Epidermal melanocyte (primary cell): ENCODE measurements around the gene PAFAH1B1.
A peak's percentile ranks its signal among the peaks of the same experiment; 100 is the strongest.
"Not testable (repeated sequence)": the region's sequence is repeated elsewhere in the genome, so short reads cannot be mapped to it uniquely, and the experiment has no call there.

ENCODE experiments used
- DNase-seq: peaks from one replicate; pipeline ENCODE4 v3.0.0; 2011; ENCODE audit warnings: low spot score; ENCODE audit not compliant: insufficient read length

PAFAH1B1 gene

GRCh38 chr17:2635675-2636074 is 42.2 kb downstream of the PAFAH1B1 start:
- DNase-seq = no peak

GRCh38 chr17:2636169-2636930 is 42.9 kb downstream of the PAFAH1B1 start:
- no peak for DNase-seq

- DNase-seq = no peak
Measured at GRCh38 chr17:2637422-2637821, 44.0 kb downstream of the PAFAH1B1 start.

- DNase-seq = no peak
Measured at GRCh38 chr17:2644971-2645370, 51.5 kb downstream of the PAFAH1B1 start.

GRCh38 chr17:2647957-2648356 is 54.5 kb downstream of the PAFAH1B1 start:
- no peak for DNase-seq

GRCh38 chr17:2649191-2649590 is 55.7 kb downstream of the PAFAH1B1 start:
- DNase-seq = no peak

GRCh38 chr17:2652911-2653310 is 59.5 kb downstream of the PAFAH1B1 start:
- DNase-seq = not testable (repeated sequence)

GRCh38 chr17:2655546-2655945 is 62.1 kb downstream of the PAFAH1B1 start:
- no peak for DNase-seq

- no peak for DNase-seq
Measured at GRCh38 chr17:2656283-2656682, 62.8 kb downstream of the PAFAH1B1 start.

- not testable (repeated sequence) for DNase-seq
Measured at GRCh38 chr17:2659337-2659736, 65.9 kb downstream of the PAFAH1B1 start.

GRCh38 chr17:2660410-2660809 is 67.0 kb downstream of the PAFAH1B1 start:
- DNase-seq = not testable (repeated sequence)

- DNase-seq = no peak
Measured at GRCh38 chr17:2672026-2672425, 78.6 kb downstream of the PAFAH1B1 start.

GRCh38 chr17:2679247-2679646 is 85.8 kb downstream of the PAFAH1B1 start:
- not testable (repeated sequence) for DNase-seq

- no peak for DNase-seq
Measured at GRCh38 chr17:2680961-2681360, 87.5 kb downstream of the PAFAH1B1 start.

GRCh38 chr17:2681650-2682049 is 88.2 kb downstream of the PAFAH1B1 start:
- DNase-seq = no peak

- no peak for DNase-seq
Measured at GRCh38 chr17:2682176-2682938, 88.9 kb downstream of the PAFAH1B1 start.

- no peak for DNase-seq
Measured at GRCh38 chr17:2683912-2684311, 90.5 kb downstream of the PAFAH1B1 start.

GRCh38 chr17:2684549-2684948 is 91.1 kb downstream of the PAFAH1B1 start:
- DNase-seq = no peak

- no peak for DNase-seq
Measured at GRCh38 chr17:2685696-2686095, 92.2 kb downstream of the PAFAH1B1 start.

GRCh38 chr17:2687074-2687418 is 93.6 kb downstream of the PAFAH1B1 start:
- no peak for DNase-seq

GRCh38 chr17:2688351-2689342 is 95.2 kb downstream of the PAFAH1B1 start:
- DNase-seq = peak; percentile 11
